ENCODE measurements around the gene RHBDF2.
A peak's percentile ranks its signal among the peaks of the same experiment; 100 is the strongest.

The RHBDF2 gene

GRCh38 chr17:76474238-76474637, 27.0 kb downstream of the RHBDF2 start:
- no peak overlapping the region for H4K8ac ChIP-seq (ENCODE audit: low read depth, low read length)
- peaks cover 3% of the 10 kb centered on the region for H3K79me1 ChIP-seq (ENCODE audit: low read depth, low read length)
- no peak overlapping the region for H3K4me2 ChIP-seq (ENCODE audit: insufficient read depth, low read length, poor library complexity, severe bottlenecking)
- peak overlapping the region; percentile 86 for H2BK12ac ChIP-seq (ENCODE audit: low read length)
- H3K4ac ChIP-seq (ENCODE audit: low read length): no peak overlapping the region
- H2AK5ac ChIP-seq (ENCODE audit: low read depth, low read length): peak overlapping the region; percentile 95
- H2AFZ ChIP-seq (ENCODE audit: low read length): no peak overlapping the region
- peaks cover 0 to 2% of the 10 kb centered on the region in 2 donors for H3K9me3 ChIP-seq (replicated peaks in 1 of 2; ENCODE audit: control insufficient read depth in 2 of 2, insufficient read depth in 1 of 2, low read depth in 1 of 2, low read length in 2 of 2)
- peak overlapping the region; percentile 73 for H3K23ac ChIP-seq (ENCODE audit: low read depth, low read length, poor library complexity)
- no peak overlapping the region for H2BK5ac ChIP-seq (ENCODE audit: low read length)
- WGBS, 2 donors (ENCODE audit: extremely low coverage in 2 of 2, insufficient read length in 2 of 2, insufficient replicate concordance in 1 of 2): no CpG with 5 or more reads among the region's 14 CpGs
- no peak overlapping the region for H4K91ac ChIP-seq (ENCODE audit: low read depth, low read length, poor library complexity)
- H3K27ac ChIP-seq (replicated peaks; ENCODE audit: low read length): no peak overlapping the region
- H3K4me1 ChIP-seq (ENCODE audit: control insufficient read depth in 2 of 2, insufficient read depth in 1 of 2, low read depth in 1 of 2, low read length in 2 of 2): no peaks in the 10 kb centered on the region
- H3K27me3 ChIP-seq (ENCODE audit: control insufficient read depth in 3 of 3, insufficient read depth in 3 of 3, low read depth in 1 of 3, low read length in 3 of 3): peaks cover 0 to 34% (median 0%) of the 10 kb centered on the region in 3 experiments
- no peak overlapping the region for H2BK120ac ChIP-seq (ENCODE audit: low read depth, low read length)
- H3K18ac ChIP-seq (ENCODE audit: low read length): no peak overlapping the region
- no peak overlapping the region for H3K4me3 ChIP-seq (ENCODE audit: low read length in 2 of 2)
- H3K36me3 ChIP-seq (replicated peaks in 1 of 2; ENCODE audit: control insufficient read depth in 2 of 2, insufficient read depth in 2 of 2, low read length in 2 of 2): peaks cover 0 to 2% of the 10 kb centered on the region in 2 donors
- H3K14ac ChIP-seq (ENCODE audit: low read length): no peak overlapping the region
- H3K9ac ChIP-seq (ENCODE audit: low read depth, low read length, poor library complexity): peak overlapping the region; percentile 55
- DNase-seq (ENCODE audit: low spot score): no peak
- H2BK15ac ChIP-seq (ENCODE audit: low read length): no peak overlapping the region

GRCh38 chr17:76473541-76473985, 27.7 kb downstream of the RHBDF2 start:
- WGBS, 2 donors (ENCODE audit: extremely low coverage in 2 of 2, insufficient read length in 2 of 2, insufficient replicate concordance in 1 of 2): no CpG with 5 or more reads among the region's 18 CpGs
- H3K18ac ChIP-seq (ENCODE audit: low read length): peak overlapping the region; percentile 79
- DNase-seq (ENCODE audit: low spot score): no peak

GRCh38 chr17:76472726-76473125, 28.5 kb downstream of the RHBDF2 start:
- no CpG with 5 or more reads among the region's 11 CpGs for WGBS, 2 donors (ENCODE audit: extremely low coverage in 2 of 2, insufficient read length in 2 of 2, insufficient replicate concordance in 1 of 2)

More at GRCh38 chr17:76473541-76473985, 27.7 kb downstream of the RHBDF2 start:
- peaks cover 0 to 41% (median 0%) of the 10 kb centered on the region in 3 experiments for H3K27me3 ChIP-seq (ENCODE audit: control insufficient read depth in 3 of 3, insufficient read depth in 3 of 3, low read depth in 1 of 3, low read length in 3 of 3)
- no peak overlapping the region for H3K27ac ChIP-seq (replicated peaks; ENCODE audit: low read length)
- no peak overlapping the region for H2BK15ac ChIP-seq (ENCODE audit: low read length)
- no peak overlapping the region for H4K91ac ChIP-seq (ENCODE audit: low read depth, low read length, poor library complexity)
- no peak overlapping the region for H3K4me2 ChIP-seq (ENCODE audit: insufficient read depth, low read length, poor library complexity, severe bottlenecking)
- H3K14ac ChIP-seq (ENCODE audit: low read length): peak overlapping the region; percentile 22
- peak overlapping the region; percentile 75 for H3K23ac ChIP-seq (ENCODE audit: low read depth, low read length, poor library complexity)
- H3K36me3 ChIP-seq (replicated peaks in 1 of 2; ENCODE audit: control insufficient read depth in 2 of 2, insufficient read depth in 2 of 2, low read length in 2 of 2): peaks cover 0 to 2% of the 10 kb centered on the region in 2 donors
- no peak overlapping the region for H2BK5ac ChIP-seq (ENCODE audit: low read length)
- H2AK5ac ChIP-seq (ENCODE audit: low read depth, low read length): peak overlapping the region; percentile 66
- no peak overlapping the region for H3K9ac ChIP-seq (ENCODE audit: low read depth, low read length, poor library complexity)
- H3K9me3 ChIP-seq (replicated peaks in 1 of 2; ENCODE audit: control insufficient read depth in 2 of 2, insufficient read depth in 1 of 2, low read depth in 1 of 2, low read length in 2 of 2): peaks cover 0 to 2% of the 10 kb centered on the region in 2 donors
- peaks cover 3% of the 10 kb centered on the region for H3K79me1 ChIP-seq (ENCODE audit: low read depth, low read length)
- H3K4me1 ChIP-seq (ENCODE audit: control insufficient read depth in 2 of 2, insufficient read depth in 1 of 2, low read depth in 1 of 2, low read length in 2 of 2): no peaks in the 10 kb centered on the region
- H4K8ac ChIP-seq (ENCODE audit: low read depth, low read length): no peak overlapping the region
- H2BK12ac ChIP-seq (ENCODE audit: low read length): peak overlapping the region; percentile 59
- no peak overlapping the region for H3K4me3 ChIP-seq (ENCODE audit: low read length in 2 of 2)
- no peak overlapping the region for H3K4ac ChIP-seq (ENCODE audit: low read length)
- H2AFZ ChIP-seq (ENCODE audit: low read length): no peak overlapping the region
- no peak overlapping the region for H2BK120ac ChIP-seq (ENCODE audit: low read depth, low read length)

GRCh38 chr17:76472258-76472645, 29.0 kb downstream of the RHBDF2 start:
- Histone ChIP-seq H3K27me3 (ENCODE audit: control insufficient read depth in 3 of 3, insufficient read depth in 3 of 3, low read depth in 1 of 3, low read length in 3 of 3) (peaks cover 0 to 54% (median 0%) of the 10 kb centered on the region in 3 experiments), H2AFZ (ENCODE audit: low read length) (no peak overlapping the region), H3K23ac (ENCODE audit: low read depth, low read length, poor library complexity) (peak overlapping the region; percentile 67), H3K4ac (ENCODE audit: low read length) (no peak overlapping the region), H4K91ac (ENCODE audit: low read depth, low read length, poor library complexity) (no peak overlapping the region), H2BK15ac (ENCODE audit: low read length) (no peak overlapping the region), H2BK5ac (ENCODE audit: low read length) (peak overlapping the region; percentile 3), H3K4me1 (ENCODE audit: control insufficient read depth in 2 of 2, insufficient read depth in 1 of 2, low read depth in 1 of 2, low read length in 2 of 2) (peaks cover 0 to 5% of the 10 kb centered on the region in 2 donors), H3K27ac (replicated peaks; ENCODE audit: low read length) (no peak overlapping the region), H3K14ac (ENCODE audit: low read length) (no peak overlapping the region), H4K8ac (ENCODE audit: low read depth, low read length) (no peak overlapping the region), H3K36me3 (replicated peaks in 1 of 2; ENCODE audit: control insufficient read depth in 2 of 2, insufficient read depth in 2 of 2, low read length in 2 of 2) (peaks cover 0 to 2% of the 10 kb centered on the region in 2 donors), H3K9ac (ENCODE audit: low read depth, low read length, poor library complexity) (no peak overlapping the region), H3K79me1 (ENCODE audit: low read depth, low read length) (peaks cover 3% of the 10 kb centered on the region), H3K4me2 (ENCODE audit: insufficient read depth, low read length, poor library complexity, severe bottlenecking) (no peak overlapping the region), H2AK5ac (ENCODE audit: low read depth, low read length) (no peak overlapping the region), H3K4me3 (ENCODE audit: low read length in 2 of 2) (no peak overlapping the region), H2BK120ac (ENCODE audit: low read depth, low read length) (no peak overlapping the region), H2BK12ac (ENCODE audit: low read length) (no peak overlapping the region), H3K9me3 (replicated peaks in 1 of 2; ENCODE audit: control insufficient read depth in 2 of 2, insufficient read depth in 1 of 2, low read depth in 1 of 2, low read length in 2 of 2) (no peaks in the 10 kb centered on the region), H3K18ac (ENCODE audit: low read length) (no peak overlapping the region)
- no CpG with 5 or more reads among the region's 15 CpGs for WGBS, 2 donors (ENCODE audit: extremely low coverage in 2 of 2, insufficient read length in 2 of 2, insufficient replicate concordance in 1 of 2)
- DNase-seq (ENCODE audit: low spot score): no peak

More at GRCh38 chr17:76472726-76473125, 28.5 kb downstream of the RHBDF2 start:
- Histone ChIP-seq H2BK15ac (ENCODE audit: low read length) (no peak overlapping the region), H3K4me1 (ENCODE audit: control insufficient read depth in 2 of 2, insufficient read depth in 1 of 2, low read depth in 1 of 2, low read length in 2 of 2) (no peaks in the 10 kb centered on the region), H3K23ac (ENCODE audit: low read depth, low read length, poor library complexity) (peak overlapping the region; percentile 67), H3K14ac (ENCODE audit: low read length) (peak overlapping the region; percentile 12), H4K91ac (ENCODE audit: low read depth, low read length, poor library complexity) (no peak overlapping the region), H3K79me1 (ENCODE audit: low read depth, low read length) (peaks cover 3% of the 10 kb centered on the region), H3K4ac (ENCODE audit: low read length) (no peak overlapping the region), H3K9ac (ENCODE audit: low read depth, low read length, poor library complexity) (peak overlapping the region; percentile 21), H2AFZ (ENCODE audit: low read length) (no peak overlapping the region), H4K8ac (ENCODE audit: low read depth, low read length) (no peak overlapping the region), H3K36me3 (replicated peaks in 1 of 2; ENCODE audit: control insufficient read depth in 2 of 2, insufficient read depth in 2 of 2, low read length in 2 of 2) (peaks cover 0 to 2% of the 10 kb centered on the region in 2 donors), H2BK12ac (ENCODE audit: low read length) (peak overlapping the region; percentile 73), H2BK120ac (ENCODE audit: low read depth, low read length) (no peak overlapping the region), H3K9me3 (replicated peaks in 1 of 2; ENCODE audit: control insufficient read depth in 2 of 2, insufficient read depth in 1 of 2, low read depth in 1 of 2, low read length in 2 of 2) (peaks cover 0 to under 1% of the 10 kb centered on the region in 2 donors), H3K27ac (replicated peaks; ENCODE audit: low read length) (no peak overlapping the region), H2BK5ac (ENCODE audit: low read length) (peak overlapping the region; percentile 3), H3K4me3 (ENCODE audit: low read length in 2 of 2) (no peak overlapping the region), H3K4me2 (ENCODE audit: insufficient read depth, low read length, poor library complexity, severe bottlenecking) (no peak overlapping the region), H3K27me3 (ENCODE audit: control insufficient read depth in 3 of 3, insufficient read depth in 3 of 3, low read depth in 1 of 3, low read length in 3 of 3) (peaks cover 0 to 49% (median 0%) of the 10 kb centered on the region in 3 experiments), H2AK5ac (ENCODE audit: low read depth, low read length) (peak overlapping the region; percentile 66), H3K18ac (ENCODE audit: low read length) (no peak overlapping the region)
- DNase-seq (ENCODE audit: low spot score): no peak
